GM19395 (cell line): ENCODE data around the gene HDLBP.
"Not testable (repeated sequence)": the region's sequence is repeated elsewhere in the genome, so short reads cannot be mapped to it uniquely, and the experiment has no call there.

Experiments used
- ATAC-seq: cut with Tn5 transposase; IDR thresholded peaks from one replicate; pipeline ENCODE4 v1.9.1; 2021; ENCODE audit warnings: mild to moderate bottlenecking, moderate library complexity; ENCODE audit not compliant: unreplicated experiment

Gene HDLBP

GRCh38 chr2:241339839-241340630 lies 24.6 kb upstream of the HDLBP start:
- no peak for ATAC-seq

- ATAC-seq, result no peak
Measured at GRCh38 chr2:241334813-241335212, 19.3 kb upstream of the HDLBP start.

- no peak for ATAC-seq
Measured at GRCh38 chr2:241330616-241330981, 15.1 kb upstream of the HDLBP start.

- no peak for ATAC-seq
Measured at GRCh38 chr2:241329669-241330615, 14.5 kb upstream of the HDLBP start.

GRCh38 chr2:241325257-241325656 lies 9.8 kb upstream of the HDLBP start:
- ATAC-seq, result no peak

- ATAC-seq, result no peak
Measured at GRCh38 chr2:241324775-241325174, 9.3 kb upstream of the HDLBP start.

DNA sequence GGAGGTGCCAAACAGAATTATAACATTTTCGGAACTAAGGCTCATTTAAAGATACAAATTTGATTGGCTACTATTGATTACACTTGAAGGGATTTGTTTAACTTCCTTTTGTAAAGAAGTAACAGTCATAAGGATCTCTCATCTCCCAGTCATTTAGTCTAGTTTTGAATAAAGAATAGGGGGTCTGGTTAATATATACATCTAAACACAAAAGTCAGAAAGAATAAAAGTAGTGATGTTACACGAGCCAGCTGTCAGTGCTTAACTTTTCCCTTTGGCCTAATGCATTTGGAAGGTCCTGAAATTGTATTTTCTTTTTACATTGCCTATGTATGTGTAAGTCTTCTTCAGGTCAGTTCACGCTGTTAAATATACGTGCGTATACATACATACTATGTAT lies 8.3 kb upstream of the HDLBP start:
- peak; percentile 49 for ATAC-seq

- no peak for ATAC-seq
Measured at GRCh38 chr2:241321886-241322285, 6.4 kb upstream of the HDLBP start.

DNA sequence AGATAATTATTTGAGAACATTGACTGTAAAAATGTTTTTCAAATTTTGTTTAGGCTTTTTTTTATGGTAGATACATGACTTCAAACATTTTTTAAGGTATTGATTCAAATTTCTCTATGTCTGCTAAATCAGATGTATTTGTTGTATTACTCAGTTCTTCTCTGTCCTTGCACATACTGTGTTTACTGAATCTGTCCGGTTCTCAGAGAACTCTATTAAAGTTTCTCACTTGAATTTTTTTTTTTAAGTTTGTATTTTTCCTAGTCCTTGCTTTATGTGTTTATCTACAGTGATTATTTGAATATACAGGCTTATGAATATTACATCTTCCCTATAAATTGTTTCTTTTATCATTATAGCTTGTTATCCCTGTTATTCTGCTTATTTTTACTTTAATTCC lies 5.6 kb upstream of the HDLBP start:
- ATAC-seq, result no peak

DNA sequence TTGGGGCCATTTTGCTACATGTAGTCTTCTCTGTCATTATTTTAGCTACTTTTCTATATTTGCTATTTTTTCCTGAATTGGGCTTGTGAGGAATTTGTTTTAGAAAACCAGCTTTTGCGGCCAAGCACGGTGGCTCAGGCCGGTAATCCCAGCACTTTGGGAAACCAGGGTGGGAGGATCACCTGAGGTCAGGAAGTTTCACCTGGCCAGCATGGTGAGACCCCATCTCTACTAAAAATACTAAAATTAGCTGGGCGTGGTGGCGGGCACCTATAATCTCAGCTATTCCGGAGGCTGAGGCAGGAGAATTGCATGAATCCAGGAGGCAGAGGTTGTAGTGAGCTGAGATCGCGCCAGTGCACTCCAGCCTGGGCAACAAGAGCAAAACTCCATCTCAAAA lies 4.9 kb upstream of the HDLBP start:
- no peak for ATAC-seq

GRCh38 chr2:241318830-241319229 lies 3.4 kb upstream of the HDLBP start:
- ATAC-seq, result not testable (repeated sequence)

DNA sequence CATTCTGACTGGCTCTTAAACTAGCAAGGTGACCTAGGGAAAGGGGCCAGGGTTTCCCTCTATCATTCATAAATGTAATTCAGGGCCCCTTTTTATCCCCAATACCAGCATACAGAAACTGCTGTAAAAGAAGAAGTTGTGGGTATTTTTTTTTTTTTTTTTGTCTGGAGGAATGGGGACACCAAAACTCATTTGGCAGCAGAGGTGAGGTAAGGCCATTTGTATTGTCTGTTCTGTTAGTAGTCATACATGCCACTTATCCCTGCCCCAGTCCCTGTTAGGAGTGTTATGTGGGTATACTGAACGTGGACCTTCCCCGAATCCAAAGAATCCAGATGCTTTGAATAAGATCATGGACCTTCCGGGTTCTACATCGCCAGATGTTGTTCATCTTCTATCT lies 1.9 kb upstream of the HDLBP start:
- no peak for ATAC-seq

- no peak for ATAC-seq
Measured at GRCh38 chr2:241316825-241317224, 1.4 kb upstream of the HDLBP start.

- ATAC-seq, result peak; percentile 42
Measured at GRCh38 chr2:241315879-241316631, 583 bp upstream of the HDLBP start, which contains the start of gene SEPTIN2. SEPTIN2 (plus strand) TSS chr2:241315925; CDS start chr2:241324233, 8,308 bp downstream.

- ATAC-seq, result no peak
Measured at GRCh38 chr2:241314226-241315092, 1.0 kb downstream of the HDLBP start.

GRCh38 chr2:241313543-241314095 lies 1.9 kb downstream of the HDLBP start:
- no peak for ATAC-seq

GRCh38 chr2:241312082-241312481 lies 3.4 kb downstream of the HDLBP start:
- no peak for ATAC-seq

- ATAC-seq, result no peak
Measured at GRCh38 chr2:241310917-241311566, 4.4 kb downstream of the HDLBP start.

DNA sequence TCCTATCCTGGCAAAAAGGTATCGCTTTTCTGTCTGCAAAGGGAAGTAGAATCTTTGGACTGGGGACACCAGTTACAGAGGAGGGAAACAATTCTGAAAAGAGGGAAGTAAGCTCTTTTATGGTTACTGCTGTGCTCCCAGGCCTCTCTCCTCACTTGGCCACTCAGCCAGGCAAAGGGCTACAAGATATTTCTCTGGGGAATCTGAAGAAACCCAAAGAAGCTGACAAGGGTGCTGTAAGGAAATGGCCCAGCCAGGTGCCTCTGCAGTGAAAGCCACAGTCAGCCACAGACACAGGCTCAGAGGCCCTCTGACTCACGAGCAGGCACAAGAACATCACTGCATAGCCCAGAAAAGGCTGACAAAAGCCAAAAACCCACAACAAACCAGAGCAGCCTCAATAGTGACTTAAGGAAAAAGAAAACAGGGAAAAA lies 5.8 kb downstream of the HDLBP start:
- peak; percentile 44 for ATAC-seq
